Measurements from ENCODE around the gene FAT3.
A peak's percentile ranks its signal among the peaks of the same experiment; 100 is the strongest.

Gene FAT3

GRCh38 chr11:92227959-92228935 is 3.6 kb downstream of the FAT3 start:
- peak; percentile 6 for DNase-seq (ENCODE audit: low spot score)

- DNase-seq (ENCODE audit: low spot score) = no peak
These were observed 12.2 kb downstream of the FAT3 start for GRCh38 chr11:92236856-92237255.

GRCh38 chr11:92240916-92241315 is 16.3 kb downstream of the FAT3 start:
- no peak for DNase-seq (ENCODE audit: low spot score)

- peak; percentile 47 for DNase-seq (ENCODE audit: low spot score)
These were observed 21.2 kb downstream of the FAT3 start for GRCh38 chr11:92245700-92246271.

- DNase-seq (ENCODE audit: low spot score) = no peak
These were observed 22.0 kb downstream of the FAT3 start for GRCh38 chr11:92246630-92247029.

GRCh38 chr11:92249156-92249753 is 24.6 kb downstream of the FAT3 start:
- no peak for DNase-seq (ENCODE audit: low spot score)

GRCh38 chr11:92251980-92252379 is 27.4 kb downstream of the FAT3 start:
- no peak for DNase-seq (ENCODE audit: low spot score)

GRCh38 chr11:92253421-92253820 is 28.8 kb downstream of the FAT3 start:
- no peak for DNase-seq (ENCODE audit: low spot score)

GRCh38 chr11:92253945-92254344 is 29.3 kb downstream of the FAT3 start:
- no peak for DNase-seq (ENCODE audit: low spot score)

GRCh38 chr11:92257536-92257935 is 32.9 kb downstream of the FAT3 start:
- no peak for DNase-seq (ENCODE audit: low spot score)

GRCh38 chr11:92259861-92260260 is 35.2 kb downstream of the FAT3 start:
- DNase-seq (ENCODE audit: low spot score) = no peak

- no peak for DNase-seq (ENCODE audit: low spot score)
These were observed 39.7 kb downstream of the FAT3 start for GRCh38 chr11:92264350-92264749.

GRCh38 chr11:92266806-92267205 is 42.2 kb downstream of the FAT3 start:
- no peak for DNase-seq (ENCODE audit: low spot score)

- DNase-seq (ENCODE audit: low spot score) = no peak
These were observed 42.7 kb downstream of the FAT3 start for GRCh38 chr11:92267278-92267677.

GRCh38 chr11:92267968-92268367 is 43.4 kb downstream of the FAT3 start:
- DNase-seq (ENCODE audit: low spot score) = no peak

GRCh38 chr11:92268546-92268945 is 43.9 kb downstream of the FAT3 start:
- no peak for DNase-seq (ENCODE audit: low spot score)

- DNase-seq (ENCODE audit: low spot score) = no peak
These were observed 44.4 kb downstream of the FAT3 start for GRCh38 chr11:92269021-92269420.

GRCh38 chr11:92269841-92270240 is 45.2 kb downstream of the FAT3 start:
- no peak for DNase-seq (ENCODE audit: low spot score)

GRCh38 chr11:92272651-92273050 is 48.0 kb downstream of the FAT3 start:
- no peak for DNase-seq (ENCODE audit: low spot score)

Data from putamen (tissue), 1 donor.